ENCODE measurements around the gene KIF26B.

Gene KIF26B

DNA sequence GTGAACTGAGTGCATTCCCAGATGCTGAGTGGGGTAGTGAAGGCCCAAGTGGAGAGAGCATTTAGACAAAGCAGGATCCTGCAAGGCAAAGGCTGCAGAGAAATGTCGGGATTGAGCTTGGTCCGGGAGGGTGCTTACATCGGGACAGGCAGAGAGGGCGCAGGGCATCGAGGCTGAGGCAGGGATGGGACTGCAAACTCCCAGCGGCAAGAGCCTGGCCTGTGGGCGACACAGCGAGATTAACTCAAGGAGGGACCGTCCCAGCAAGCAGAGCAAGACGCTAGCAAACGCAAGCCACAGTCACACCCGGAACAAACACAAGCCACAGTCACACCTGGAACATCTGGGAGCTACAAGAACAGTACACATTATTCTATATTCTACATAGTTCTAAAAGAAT, 537.5 kb downstream of the KIF26B start:
- peaks cover 12% of the 10 kb centered on the region for H3K36me3 ChIP-seq (replicated peaks; ENCODE audit: low read depth, low read length)
- H3K4me2 ChIP-seq (ENCODE audit: low read length) = no peak overlapping the region
- no peaks in the 10 kb centered on the region for H4K20me1 ChIP-seq (ENCODE audit: insufficient read depth, low read length)
- H3K79me2 ChIP-seq (ENCODE audit: low read length) = no peaks in the 10 kb centered on the region
- H3K9me3 ChIP-seq (ENCODE audit: insufficient read depth, low read length) = no peaks in the 10 kb centered on the region
- H3K4me1 ChIP-seq (ENCODE audit: low read length) = peaks cover 2% of the 10 kb centered on the region
- no peak overlapping the region for H3K27ac ChIP-seq (ENCODE audit: low read length)
- no peaks in the 10 kb centered on the region for H3K27me3 ChIP-seq (ENCODE audit: low read depth, low read length)
- H2AFZ ChIP-seq (ENCODE audit: low read depth, low read length) = no peak overlapping the region
- H3K9ac ChIP-seq (ENCODE audit: low read length) = no peak overlapping the region
- no peak overlapping the region for H3K4me3 ChIP-seq (ENCODE audit: low read length)
- TF ChIP-seq EZH2phosphoT487 (IDR thresholded peaks at IDR 0.05; ENCODE audit: low read depth) = no peak
- TF ChIP-seq, protein P1, sequence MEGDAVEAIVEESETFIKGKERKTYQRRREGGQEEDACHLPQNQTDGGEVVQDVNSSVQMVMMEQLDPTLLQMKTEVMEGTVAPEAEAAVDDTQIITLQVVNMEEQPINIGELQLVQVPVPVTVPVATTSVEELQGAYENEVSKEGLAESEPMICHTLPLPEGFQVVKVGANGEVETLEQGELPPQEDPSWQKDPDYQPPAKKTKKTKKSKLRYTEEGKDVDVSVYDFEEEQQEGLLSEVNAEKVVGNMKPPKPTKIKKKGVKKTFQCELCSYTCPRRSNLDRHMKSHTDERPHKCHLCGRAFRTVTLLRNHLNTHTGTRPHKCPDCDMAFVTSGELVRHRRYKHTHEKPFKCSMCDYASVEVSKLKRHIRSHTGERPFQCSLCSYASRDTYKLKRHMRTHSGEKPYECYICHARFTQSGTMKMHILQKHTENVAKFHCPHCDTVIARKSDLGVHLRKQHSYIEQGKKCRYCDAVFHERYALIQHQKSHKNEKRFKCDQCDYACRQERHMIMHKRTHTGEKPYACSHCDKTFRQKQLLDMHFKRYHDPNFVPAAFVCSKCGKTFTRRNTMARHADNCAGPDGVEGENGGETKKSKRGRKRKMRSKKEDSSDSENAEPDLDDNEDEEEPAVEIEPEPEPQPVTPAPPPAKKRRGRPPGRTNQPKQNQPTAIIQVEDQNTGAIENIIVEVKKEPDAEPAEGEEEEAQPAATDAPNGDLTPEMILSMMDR (IDR thresholded peaks at IDR 0.05; ENCODE audit: low read depth, low read length) = no peak

DNA sequence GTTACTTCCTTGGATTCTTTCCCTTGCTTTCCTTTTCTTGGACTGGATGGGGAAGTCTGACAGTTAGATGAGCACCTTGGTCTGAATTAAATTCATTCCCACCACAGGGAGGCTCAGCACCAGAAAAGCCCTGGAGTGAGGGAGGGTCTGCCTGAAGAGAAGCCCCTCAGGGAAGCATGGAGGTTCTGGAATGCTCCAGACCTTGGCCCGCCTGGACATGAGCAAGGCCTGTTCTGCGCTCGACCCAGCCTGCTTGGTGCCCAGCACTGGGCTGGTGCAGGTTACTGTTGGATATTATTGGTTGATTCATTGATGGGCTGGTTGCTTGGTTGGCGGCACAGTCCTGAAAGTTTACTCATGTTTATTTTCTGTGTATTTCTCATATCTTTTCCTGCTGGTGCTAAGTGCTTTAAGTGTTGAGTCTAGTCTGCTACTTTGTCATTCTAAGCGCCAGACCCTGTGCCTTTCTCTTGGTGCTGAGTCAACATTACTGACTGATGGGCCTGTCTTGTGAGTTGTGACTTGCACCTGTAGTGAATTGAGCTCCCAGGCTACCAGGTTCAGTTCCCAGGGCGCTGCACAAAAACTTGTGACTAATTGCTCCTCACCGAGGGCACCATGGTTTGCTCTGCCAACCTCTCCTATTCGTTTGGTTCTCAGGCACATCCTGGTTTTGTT, 538.5 kb downstream of the KIF26B start:
- no peak overlapping the region for H3K4me2 ChIP-seq (ENCODE audit: low read length)
- no peak for TF ChIP-seq EZH2phosphoT487 (IDR thresholded peaks at IDR 0.05; ENCODE audit: low read depth)
- TF ChIP-seq, protein P1 (IDR thresholded peaks at IDR 0.05; ENCODE audit: low read depth, low read length) = no peak
- no peaks in the 10 kb centered on the region for H3K4me1 ChIP-seq (ENCODE audit: low read length)
- no peak overlapping the region for H2AFZ ChIP-seq (ENCODE audit: low read depth, low read length)
- H3K79me2 ChIP-seq (ENCODE audit: low read length) = no peaks in the 10 kb centered on the region
- H4K20me1 ChIP-seq (ENCODE audit: insufficient read depth, low read length) = no peaks in the 10 kb centered on the region
- no peak overlapping the region for H3K4me3 ChIP-seq (ENCODE audit: low read length)
- H3K27ac ChIP-seq (ENCODE audit: low read length) = no peak overlapping the region
- no peaks in the 10 kb centered on the region for H3K27me3 ChIP-seq (ENCODE audit: low read depth, low read length)
- H3K9me3 ChIP-seq (ENCODE audit: insufficient read depth, low read length) = no peaks in the 10 kb centered on the region
- H3K9ac ChIP-seq (ENCODE audit: low read length) = no peak overlapping the region
- H3K36me3 ChIP-seq (replicated peaks; ENCODE audit: low read depth, low read length) = peaks cover 10% of the 10 kb centered on the region

DNA sequence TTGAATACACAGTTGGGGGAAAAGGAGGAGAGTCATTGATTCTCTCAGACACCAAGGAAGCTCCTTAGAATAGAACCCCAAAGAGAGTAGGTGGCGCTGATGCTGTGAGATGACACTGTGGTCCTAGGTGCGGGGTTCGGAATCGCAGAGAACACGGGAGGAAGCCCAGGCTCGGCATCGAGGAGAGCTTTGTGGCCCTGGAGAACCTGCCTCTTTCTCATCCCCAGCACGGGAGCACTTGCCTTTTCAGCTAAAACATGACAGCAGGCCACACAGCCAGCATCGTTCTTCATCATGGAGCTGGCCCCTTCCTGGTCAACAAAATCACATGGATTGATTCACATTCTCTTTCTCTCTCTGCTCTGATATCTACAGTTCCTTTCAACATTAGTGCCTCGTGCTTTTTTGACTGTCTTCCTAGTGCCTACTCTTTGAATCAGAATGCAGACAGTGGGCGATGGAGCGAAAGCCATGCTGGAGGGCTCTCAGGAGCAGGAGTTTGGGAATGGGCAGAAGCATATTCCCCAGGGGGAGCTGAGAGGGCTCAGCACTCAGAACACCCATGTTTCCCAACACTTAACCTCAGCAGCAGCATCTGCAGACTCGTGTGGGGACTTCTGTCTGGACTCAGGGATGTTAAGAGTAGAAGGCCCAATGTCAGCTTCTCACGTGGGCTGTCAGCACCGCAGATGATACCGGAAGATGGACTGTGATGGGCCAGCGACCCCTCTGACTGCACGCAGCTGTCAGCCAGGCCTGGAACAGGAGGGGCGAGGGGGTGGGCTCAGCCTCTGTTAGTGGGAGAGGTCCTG, 539.4 kb downstream of the KIF26B start:
- H3K79me2 ChIP-seq (ENCODE audit: low read length) = no peaks in the 10 kb centered on the region
- no peak overlapping the region for H2AFZ ChIP-seq (ENCODE audit: low read depth, low read length)
- H3K4me1 ChIP-seq (ENCODE audit: low read length) = 0 out of 2 replicates have a peak, but pooled peaks cover 6% of the 10 kb centered on the region
- peaks cover 8% of the 10 kb centered on the region for H3K36me3 ChIP-seq (replicated peaks; ENCODE audit: low read depth, low read length)
- H3K9ac ChIP-seq (ENCODE audit: low read length) = no peak overlapping the region
- no peak overlapping the region for H3K4me2 ChIP-seq (ENCODE audit: low read length)
- H3K4me3 ChIP-seq (ENCODE audit: low read length) = no peak overlapping the region
- no peaks in the 10 kb centered on the region for H3K9me3 ChIP-seq (ENCODE audit: insufficient read depth, low read length)
- TF ChIP-seq EZH2phosphoT487 (IDR thresholded peaks at IDR 0.05; ENCODE audit: low read depth) = no peak
- TF ChIP-seq, protein P1 (IDR thresholded peaks at IDR 0.05; ENCODE audit: low read depth, low read length) = no peak
- H4K20me1 ChIP-seq (ENCODE audit: insufficient read depth, low read length) = no peaks in the 10 kb centered on the region
- no peaks in the 10 kb centered on the region for H3K27me3 ChIP-seq (ENCODE audit: low read depth, low read length)
- no peak overlapping the region for H3K27ac ChIP-seq (ENCODE audit: low read length)

DNA sequence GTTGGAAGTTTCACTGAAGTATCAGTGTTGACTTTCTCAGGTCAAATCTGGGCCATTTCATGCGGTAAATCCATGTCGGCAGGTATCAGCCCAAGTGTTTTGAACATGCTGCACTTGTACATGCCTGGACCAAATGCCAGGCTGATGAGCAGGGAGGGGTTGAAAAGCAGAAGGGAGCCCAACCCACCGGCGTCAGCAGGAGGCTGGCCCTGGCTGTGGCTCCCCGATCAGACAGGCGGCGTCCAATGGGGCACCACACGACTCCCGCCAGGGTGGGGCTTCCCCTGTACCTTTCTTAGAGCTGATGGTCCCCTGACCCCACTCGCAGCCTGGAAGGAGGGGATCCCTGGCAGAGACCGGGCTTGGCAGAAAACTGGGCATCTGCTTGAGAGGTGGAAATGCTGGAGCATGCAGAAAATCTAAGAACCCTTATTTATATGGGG, 540.0 kb downstream of the KIF26B start:
- TF ChIP-seq, protein P1 (IDR thresholded peaks at IDR 0.05; ENCODE audit: low read depth, low read length) = no peak
- no peak for TF ChIP-seq EZH2phosphoT487 (IDR thresholded peaks at IDR 0.05; ENCODE audit: low read depth)
- Histone ChIP-seq H3K36me3 (replicated peaks; ENCODE audit: low read depth, low read length) (peaks cover 9% of the 10 kb centered on the region), H3K27ac (ENCODE audit: low read length) (no peak overlapping the region)

More for the DNA sequence above, 540.0 kb downstream of the KIF26B start:
- H4K20me1 ChIP-seq (ENCODE audit: insufficient read depth, low read length) = no peaks in the 10 kb centered on the region
- H3K9ac ChIP-seq (ENCODE audit: low read length) = no peak overlapping the region
- no peaks in the 10 kb centered on the region for H3K79me2 ChIP-seq (ENCODE audit: low read length)
- H3K4me1 ChIP-seq (ENCODE audit: low read length) = 0 out of 2 replicates have a peak, but pooled peaks cover 7% of the 10 kb centered on the region
- no peaks in the 10 kb centered on the region for H3K27me3 ChIP-seq (ENCODE audit: low read depth, low read length)
- no peaks in the 10 kb centered on the region for H3K9me3 ChIP-seq (ENCODE audit: insufficient read depth, low read length)
- H3K4me3 ChIP-seq (ENCODE audit: low read length) = no peak overlapping the region
- H3K4me2 ChIP-seq (ENCODE audit: low read length) = no peak overlapping the region
- H2AFZ ChIP-seq (ENCODE audit: low read depth, low read length) = no peak overlapping the region

All from OCI-LY3 (cell line).